Upper lobe of right lung (tissue), 1 donor: ENCODE results near the gene SEPTIN3. TPM values are rescaled to one million over a fixed set of nuclear protein-coding genes. Genes with fewer than 3 reads are reported as not detected.
"Not testable (repeated sequence)": the region's sequence is repeated elsewhere in the genome, so short reads cannot be mapped to it uniquely, and the experiment has no call there.

Source experiments
- ATAC-seq: fragments of 200-7000 bp; cut with Tn5 transposase; one replicate; pipeline ENCODE4 v1.9.1; 2020; ENCODE audit warnings: mild to moderate bottlenecking, moderate library complexity
- DNase-seq: peaks from one replicate; pipeline ENCODE4 v3.0.0-alpha.2; 2020
- H3K27ac ChIP-seq: fragments of 200-600 bp; one replicate; pipeline ENCODE4 v1.8.0; 2022
- H3K27me3 ChIP-seq: fragments of 200-600 bp; one replicate; pipeline ENCODE4 v1.8.0; 2022; ENCODE audit warnings: mild to moderate bottlenecking
- H3K36me3 ChIP-seq: fragments of 200-600 bp; one replicate; pipeline ENCODE4 v1.8.0; 2022
- H3K4me1 ChIP-seq: fragments of 200-600 bp; one replicate; pipeline ENCODE4 v1.8.0; 2022
- H3K4me3 ChIP-seq: fragments of 200-600 bp; one replicate; pipeline ENCODE4 v1.8.0; 2022; ENCODE audit warnings: mild to moderate bottlenecking
- H3K9me3 ChIP-seq: fragments of 200-600 bp; one replicate; pipeline ENCODE4 v1.8.0; 2022
- CTCF ChIP-seq: fragments of 200-600 bp; IDR thresholded peaks from one replicate; pipeline ENCODE4 v1.8.0; 2022; ENCODE audit warnings: antibody characterized with exemption
- intact Hi-C: fragments of 100-400 bp; cut with DNase I; formaldehyde crosslinking; loops from one replicate; pipeline ENCODE4 v1.11.0; 2022
- total RNA-seq: library from RNA; stranded (reverse); fragmentation: NEBNext Ultra II Directional; extraction: Animal tissue kit (Norgen Biotek cat#: 25700); gene quantifications from one replicate; pipeline ENCODE4 v1.2.1, GENCODE V29; 2021
- donor health status: DM: no; HTN: yes; CAD: no; lungs with severe emphysema.

Gene SEPTIN3
- total RNA-seq, 1 donor from 2014 or later: 3.2 TPM

GRCh38 chr22:41946629-41947423 lies 22.4 kb upstream of the SEPTIN3 start, which contains the start of gene CENPM:
CENPM (minus strand) TSS chr22:41947152; CDS start chr22:41947076, 76 bp downstream.
- Histone ChIP-seq H3K36me3 (no peaks in the 10 kb centered on the region), H3K27ac (no peak within 1 kb of the TSS), H3K27me3 (no peaks in the 10 kb centered on the region), H3K4me1 (peaks cover 7% of the 10 kb centered on the region), H3K9me3 (no peaks in the 10 kb centered on the region), H3K4me3 (peak within 1 kb of the TSS; percentile 76)
- intact Hi-C loops: loop anchor here (10.0 kb wide), 1 partner anchor 122 kb away; no protein-coding TSS in a partner anchor
- no peak for TF ChIP-seq CTCF
- DNase-seq (peak; percentile 95), ATAC-seq (peak; percentile 98)

GRCh38 chr22:41947424-41948080 lies 21.7 kb upstream of the SEPTIN3 start:
- DNase-seq: no peak
- Histone ChIP-seq H3K27me3 (no peaks in the 10 kb centered on the region), H3K36me3 (no peaks in the 10 kb centered on the region), H3K4me3 (peak overlapping the region; percentile 76), H3K4me1 (peaks cover 7% of the 10 kb centered on the region), H3K27ac (no peak overlapping the region), H3K9me3 (no peaks in the 10 kb centered on the region)
- no peak for ATAC-seq
- intact Hi-C loops: loop anchor here (10.0 kb wide), 1 partner anchor 123 kb away; no protein-coding TSS in a partner anchor
- TF ChIP-seq CTCF: no peak

- Histone ChIP-seq H3K27me3 (no peaks in the 10 kb centered on the region), H3K4me1 (peaks cover 7% of the 10 kb centered on the region), H3K27ac (no peak overlapping the region), H3K36me3 (no peaks in the 10 kb centered on the region), H3K4me3 (no peak overlapping the region), H3K9me3 (no peaks in the 10 kb centered on the region)
- no peak for DNase-seq
- intact Hi-C loops: loop anchor here (10.0 kb wide), 1 partner anchor 123 kb away; no protein-coding TSS in a partner anchor
- no peak for ATAC-seq
- TF ChIP-seq CTCF: no peak
Measured at GRCh38 chr22:41948142-41948541, 21.1 kb upstream of the SEPTIN3 start.

GRCh38 chr22:41948928-41949296 lies 20.3 kb upstream of the SEPTIN3 start:
- not testable (repeated sequence) for H3K4me3 ChIP-seq, H3K27me3 ChIP-seq, H3K27ac ChIP-seq, ATAC-seq, DNase-seq, H3K9me3 ChIP-seq, H3K4me1 ChIP-seq, H3K36me3 ChIP-seq
- intact Hi-C loops: loop anchor here (10.0 kb wide), 1 partner anchor 124 kb away; no protein-coding TSS in a partner anchor

GRCh38 chr22:41949297-41949965 lies 19.8 kb upstream of the SEPTIN3 start:
- Histone ChIP-seq H3K4me1 (peaks cover 7% of the 10 kb centered on the region), H3K27me3 (no peaks in the 10 kb centered on the region), H3K36me3 (no peaks in the 10 kb centered on the region), H3K9me3 (no peaks in the 10 kb centered on the region), H3K27ac (no peak overlapping the region), H3K4me3 (no peak overlapping the region)
- no peak for DNase-seq
- ATAC-seq: no peak
- TF ChIP-seq CTCF: no peak
- intact Hi-C loops: loop anchor here (10.0 kb wide), 1 partner anchor 125 kb away; no protein-coding TSS in a partner anchor
